H1 (cell line): Measurements from ENCODE around the gene DRGX. TPM values are rescaled to one million over a fixed set of nuclear protein-coding genes. Genes with fewer than 3 reads are reported as not detected.

Source experiments
- CTCF ChIA-PET: fragments of 300-600 bp; sonication (Branson Sonifier 250); formaldehyde crosslinking; loops from one replicate; lab custom pipeline; 2021; ENCODE audit not compliant: partially characterized antibody; lab: Charles Lee
- POLR2A ChIA-PET: fragments of 300-600 bp; sonication (Branson Sonifier 250); formaldehyde crosslinking; loops from one replicate; lab custom pipeline; 2021; ENCODE audit warnings: inconsistent platforms; ENCODE audit not compliant: partially characterized antibody; lab: Charles Lee
- DNase-seq, 2 experiments: peaks; one replicate each; pipeline versions ENCODE4 v3.0.0 to v3.0.0-alpha.2; 2010 to 2022; ENCODE audit warnings: low spot score in 2 of 2, low read depth in 1 of 2, mixed read lengths in 1 of 2
- FAIRE-seq: peaks from 2 replicates; lab custom pipeline; 2011; peaks lifted over from hg19 to GRCh38; lab: Jason Lieb, UNC
- H2AFZ ChIP-seq: 2 replicates; pipeline ENCODE4 v1.8.1; 2012; ENCODE audit warnings: low read length, inconsistent platforms
- H2AK5ac ChIP-seq: 2 replicates; pipeline ENCODE4 v1.6.1; 2013; ENCODE audit warnings: low read depth, low read length
- H2BK120ac ChIP-seq: replicated peaks from 2 replicates; pipeline ENCODE3; 2013; ENCODE audit warnings: low read depth, low read length, inconsistent platforms
- H2BK12ac ChIP-seq: 2 replicates; pipeline ENCODE4 v1.6.1; 2013; ENCODE audit warnings: low read depth, low read length
- H2BK15ac ChIP-seq: 2 replicates; pipeline ENCODE4 v1.6.1; 2013; ENCODE audit warnings: low read length
- H2BK20ac ChIP-seq: 2 replicates; pipeline ENCODE4 v1.6.1; 2013; ENCODE audit warnings: low read length
- H2BK5ac ChIP-seq: 2 replicates; pipeline ENCODE4 v1.6.1; 2013; ENCODE audit warnings: low read depth, low read length
- H3K14ac ChIP-seq: 2 replicates; pipeline ENCODE4 v1.6.1; 2013; ENCODE audit warnings: inconsistent platforms; ENCODE audit not compliant: insufficient read length
- H3K18ac ChIP-seq: 2 replicates; pipeline ENCODE4 v1.6.1; 2013; ENCODE audit warnings: low read length; ENCODE audit errors: extremely low read depth
- H3K23ac ChIP-seq: 2 replicates; pipeline ENCODE4 v1.6.1; 2013; ENCODE audit warnings: inconsistent platforms; ENCODE audit not compliant: insufficient read length
- H3K23me2 ChIP-seq: 2 replicates; pipeline ENCODE4 v1.6.1; 2013; ENCODE audit warnings: low read depth, low read length
- H3K27ac ChIP-seq: 2 replicates; pipeline ENCODE4 v1.6.1; 2011; ENCODE audit warnings: low read depth, low read length, inconsistent platforms
- H3K27me3 ChIP-seq, 4 experiments: replicated peaks in 1 of 4; 1 replicate in 1 of 4; 2 replicates in 3 of 4; pipeline versions ENCODE4 v1.6.1 to v1.8.1; 2011 to 2013; ENCODE audit warnings: low read length in 3 of 4, mild to moderate bottlenecking in 3 of 4, inconsistent platforms in 2 of 4, mixed read lengths in 2 of 4, moderate library complexity in 1 of 4; ENCODE audit not compliant: control insufficient read depth in 3 of 4, insufficient read depth in 3 of 4; ENCODE audit errors: extremely low read depth in 1 of 4
- H3K36me3 ChIP-seq, 4 experiments: 2 replicates each; pipeline versions ENCODE4 v1.6.1 to v1.8.1; 2011 to 2013; ENCODE audit warnings: mild to moderate bottlenecking in 4 of 4, low read length in 3 of 4, moderate library complexity in 2 of 4, control low read depth in 1 of 4, inconsistent platforms in 1 of 4; ENCODE audit not compliant: insufficient read depth in 4 of 4, control insufficient read depth in 2 of 4
- H3K4ac ChIP-seq: replicated peaks from 2 replicates; pipeline ENCODE3; 2013; ENCODE audit warnings: low read length, low read depth, mixed read lengths, inconsistent platforms; ENCODE audit not compliant: insufficient read length
- H3K4me1 ChIP-seq, 4 experiments: replicated peaks in 1 of 4; 1 replicate in 1 of 4; 2 replicates in 3 of 4; pipeline versions ENCODE4 v1.6.1 to v1.8.1; 2011 to 2013; ENCODE audit warnings: low read length in 3 of 4, inconsistent platforms in 2 of 4, mixed read lengths in 1 of 4; ENCODE audit not compliant: insufficient read depth in 4 of 4, control insufficient read depth in 3 of 4
- H3K4me2 ChIP-seq, 2 experiments: 2 replicates each; pipeline versions ENCODE4 v1.6.1 to v1.8.1; 2011 to 2013; ENCODE audit warnings: low read depth in 2 of 2, low read length in 2 of 2, control low read depth in 1 of 2, inconsistent platforms in 1 of 2, mild to moderate bottlenecking in 1 of 2; ENCODE audit not compliant: insufficient read depth in 1 of 2
- H3K4me3 ChIP-seq, 4 experiments: fragments of 200-600, 300-600 bp in 1 of 4; sonication (generic), shearing (Covaris generic), sonication (Bioruptor Twin) in 1 of 4; 2 replicates each; pipeline versions ENCODE4 v1.5.1 to v1.8.1; 2011 to 2016; ENCODE audit warnings: low read length in 4 of 4, low read depth in 3 of 4, control low read depth in 2 of 4, inconsistent platforms in 2 of 4, mild to moderate bottlenecking in 2 of 4, mixed read lengths in 1 of 4, moderate library complexity in 1 of 4; ENCODE audit not compliant: insufficient read depth in 2 of 4; ENCODE audit errors: extremely low read depth in 1 of 4
- H3K56ac ChIP-seq: replicated peaks from 2 replicates; pipeline ENCODE3; 2013; ENCODE audit warnings: low read depth, mild to moderate bottlenecking, mixed read lengths, low read length, inconsistent platforms; ENCODE audit not compliant: insufficient read length
- H3K79me1 ChIP-seq: 2 replicates; pipeline ENCODE4 v1.6.1; 2013; ENCODE audit warnings: low read depth, low read length, control low read depth
- H3K79me2 ChIP-seq, 2 experiments: 2 replicates each; pipeline versions ENCODE4 v1.6.1 to v1.8.1; 2012 to 2013; ENCODE audit warnings: low read length in 2 of 2, mild to moderate bottlenecking in 2 of 2, inconsistent platforms in 1 of 2; ENCODE audit not compliant: insufficient read depth in 2 of 2, control insufficient read depth in 1 of 2
- H3K9ac ChIP-seq, 4 experiments: replicated peaks in 1 of 4; 1 replicate in 1 of 4; 2 replicates in 3 of 4; pipeline versions ENCODE4 v1.6.1 to v1.8.1; 2011 to 2013; ENCODE audit warnings: low read depth in 3 of 4, low read length in 3 of 4, control low read depth in 2 of 4, mild to moderate bottlenecking in 2 of 4, moderate library complexity in 2 of 4, inconsistent platforms in 1 of 4; ENCODE audit errors: extremely low read depth in 1 of 4
- H3K9me3 ChIP-seq, 2 experiments: 2 replicates each; pipeline versions ENCODE4 v1.6.1 to v1.8.1; 2012 to 2013; ENCODE audit warnings: mild to moderate bottlenecking in 2 of 2, moderate library complexity in 2 of 2, control low read depth in 1 of 2, inconsistent platforms in 1 of 2, low read depth in 1 of 2, low read length in 1 of 2, mixed read lengths in 1 of 2; ENCODE audit not compliant: insufficient read depth in 2 of 2
- H4K20me1 ChIP-seq, 2 experiments: replicated peaks in 1 of 2; 2 replicates each; pipeline versions ENCODE3 to v1.8.1; 2011 to 2013; ENCODE audit warnings: inconsistent platforms in 2 of 2, low read length in 2 of 2, mild to moderate bottlenecking in 1 of 2; ENCODE audit not compliant: insufficient read depth in 2 of 2, control insufficient read depth in 1 of 2
- H4K5ac ChIP-seq: 2 replicates; pipeline ENCODE4 v1.6.1; 2013; ENCODE audit warnings: low read length, low read depth, mixed read lengths, inconsistent platforms; ENCODE audit not compliant: insufficient read length
- H4K8ac ChIP-seq: 2 replicates; pipeline ENCODE4 v1.8.0; 2013; ENCODE audit warnings: mild to moderate bottlenecking, moderate library complexity, low read length, inconsistent platforms; ENCODE audit not compliant: insufficient read depth; ENCODE audit errors: extremely low read depth
- H4K91ac ChIP-seq: replicated peaks from 2 replicates; pipeline ENCODE3; 2013; ENCODE audit warnings: low read length, mixed read lengths, inconsistent platforms; ENCODE audit not compliant: insufficient read length
- CBX5 ChIP-seq: fragments of 300-800, 300-1000 bp; sonication (generic); IDR thresholded peaks from 2 replicates; pipeline ENCODE4 v1.7.1; 2016; ENCODE audit warnings: antibody characterized with exemption, low read length, low read depth
- CTBP2 ChIP-seq: IDR thresholded peaks from 2 replicates; pipeline ENCODE4 v1.7.0; 2011; ENCODE audit warnings: borderline replicate concordance, mild to moderate bottlenecking, moderate library complexity, mixed read lengths, low read length; ENCODE audit not compliant: insufficient read depth, insufficient read length
- FOSL1 ChIP-seq: IDR thresholded peaks from 2 replicates; pipeline ENCODE4 v1.6.1; 2011; ENCODE audit warnings: mild to moderate bottlenecking, low read depth, low read length, moderate library complexity; ENCODE audit not compliant: insufficient read depth
- HDAC2 ChIP-seq, 2 experiments: fragments of 300-600 bp in 1 of 2; sonication (generic) in 1 of 2; IDR thresholded peaks; 2 replicates each; pipeline ENCODE4 v1.6.1; 2011 to 2012; ENCODE audit warnings: low read depth in 2 of 2, low read length in 2 of 2, mild to moderate bottlenecking in 2 of 2, moderate library complexity in 2 of 2, borderline replicate concordance in 1 of 2, inconsistent platforms in 1 of 2
- USF2 ChIP-seq: IDR thresholded peaks from 2 replicates; pipeline ENCODE4 v1.6.1; 2011; ENCODE audit warnings: low read length, improper control_type of control experiment
- WGBS, 2 experiments: shearing (Covaris generic) in 1 of 2; methylation state at CpG; one replicate each; pipeline versions ENCODE4 v1.1.6 to v1.1.7; 2013 to 2015; ENCODE audit warnings: low lambda C conversion rate in 2 of 2, mixed read lengths in 2 of 2, inconsistent platforms in 1 of 2, low coverage in 1 of 2, missing lambda C conversion rate in 1 of 2; ENCODE audit not compliant: insufficient replicate concordance in 2 of 2, insufficient coverage in 1 of 2, insufficient read length in 1 of 2; ENCODE audit errors: extremely low coverage in 1 of 2, missing lambda C conversion rate in 1 of 2; 5-methylcytosine and 5-hydroxymethylcytosine counted together
- polyA plus RNA-seq, 7 experiments: library from polyadenylated mRNA; depleted of rRNA in 3 of 7; stranded (reverse) in 5 of 7; unstranded in 2 of 7; fragments of >200 nt in 5 of 7; fragments of 200-250 nt in 2 of 7; gene quantifications; 1 replicate in 5 of 7; 2 replicates in 1 of 7; 4 replicates in 1 of 7; pipeline versions ENCODE4 v1.2.1 to v1.2.3, GENCODE V29; 2011 to 2013; ENCODE audit warnings: missing spikeins in 2 of 7, mixed read lengths in 2 of 7
- total RNA-seq: library from RNA; stranded (reverse); fragmentation: NEBNext Ultra II Directional; extraction: Animal tissue kit (Norgen Biotek cat#: 25700); gene quantifications from 2 replicates; pipeline ENCODE4 v1.2.1, GENCODE V29; 2021

Gene DRGX
- total and polyA plus RNA-seq, 2 of the 8 experiments (the other 6 are each of a cell fraction or from before 2014, with no cell fraction given), result not detected

- CTCF ChIA-PET, result interaction anchor here (1.2 to 4.9 kb wide), 6 partner anchors 8 to 58 kb away, joined by 4 to 30 read pairs (median 7); no protein-coding TSS in a partner anchor
- Histone ChIP-seq H2AFZ (no peak overlapping the region), H2BK12ac (no peak overlapping the region), H3K27ac (no peak overlapping the region), H4K5ac (no peak overlapping the region), H3K9ac (no peak overlapping the region), H2BK20ac (no peak overlapping the region), H4K91ac (no peak overlapping the region), H3K56ac (no peak overlapping the region), H3K4ac (no peak overlapping the region), H4K8ac (no peak overlapping the region), H2AK5ac (no peak overlapping the region), H4K20me1 (no peaks in the 10 kb centered on the region), H3K4me3 (no peak overlapping the region), H3K18ac (no peak overlapping the region), H3K79me2 (no peaks in the 10 kb centered on the region), H3K36me3 (no peaks in the 10 kb centered on the region), H3K79me1 (no peaks in the 10 kb centered on the region), H3K14ac (no peak overlapping the region), H3K23ac (no peak overlapping the region), H3K23me2 (no peaks in the 10 kb centered on the region), H3K9me3 (no peaks in the 10 kb centered on the region), H3K4me2 (no peak overlapping the region), H3K27me3 (no peaks in the 10 kb centered on the region), H2BK120ac (no peak overlapping the region), H2BK15ac (no peak overlapping the region), H3K4me1 (no peaks in the 10 kb centered on the region; a peak in 1 of 7 replicates), H2BK5ac (no peak overlapping the region)
- DNase-seq, result no peak
- FAIRE-seq, result no peak
- 80% methylated on average over 3 of the region's 3 CpGs; no CpG with 5 or more reads in 1 of the 2 experiments for WGBS, 2 experiments
- POLR2A ChIA-PET, result no interaction called here
- TF ChIP-seq FOSL1 (no peak), USF2 (no peak), CBX5 (no peak), CTBP2 (no peak), HDAC2 (IDR thresholded peaks at IDR 0.05; ENCODE audit: borderline replicate concordance in 1 of 2, low read depth in 2 of 2, low read length in 2 of 2) (no peak)
Measured at GRCh38 chr10:49382226-49382625, 13.7 kb downstream of the DRGX start.
